Measurements from ENCODE around the gene CREG1.

The CREG1 gene

GRCh38 chr1:167503626-167504466, 49.7 kb downstream of the CREG1 start:
- no peak for DNase-seq (ENCODE audit: low read depth)

GRCh38 chr1:167502719-167503462, 50.7 kb downstream of the CREG1 start:
- no peak for DNase-seq (ENCODE audit: low read depth)

- DNase-seq (ENCODE audit: low read depth), result no peak
These were observed 51.4 kb downstream of the CREG1 start for GRCh38 chr1:167502192-167502551.

- no peak for DNase-seq (ENCODE audit: low read depth)
These were observed 51.9 kb downstream of the CREG1 start for GRCh38 chr1:167501515-167502191.

- DNase-seq (ENCODE audit: low read depth), result no peak
These were observed 53.2 kb downstream of the CREG1 start for GRCh38 chr1:167500283-167500860.

- no peak for DNase-seq (ENCODE audit: low read depth)
These were observed 53.9 kb downstream of the CREG1 start for GRCh38 chr1:167499664-167500101.

- DNase-seq (ENCODE audit: low read depth), result no peak
These were observed 54.5 kb downstream of the CREG1 start for GRCh38 chr1:167499106-167499505.

GRCh38 chr1:167496797-167497619, 56.6 kb downstream of the CREG1 start:
- no peak for DNase-seq (ENCODE audit: low read depth)

- DNase-seq (ENCODE audit: low read depth), result no peak
These were observed 60.2 kb downstream of the CREG1 start for GRCh38 chr1:167493372-167493771.

GRCh38 chr1:167492481-167492910, 61.1 kb downstream of the CREG1 start:
- no peak for DNase-seq (ENCODE audit: low read depth)

GRCh38 chr1:167491586-167492461, 61.7 kb downstream of the CREG1 start:
- no peak for DNase-seq (ENCODE audit: low read depth)

Measured in GM04504 (cell line).